DMS53 treated with DMSO at 0.1 percent for 48 hours (cell line): ENCODE measurements around the gene HDAC9.

Experiments
- DNase-seq: peaks from one replicate; lab custom pipeline; 2025; ENCODE audit not compliant: unreplicated experiment; lab: John Stamatoyannopoulos, UW

HDAC9 gene

DNA sequence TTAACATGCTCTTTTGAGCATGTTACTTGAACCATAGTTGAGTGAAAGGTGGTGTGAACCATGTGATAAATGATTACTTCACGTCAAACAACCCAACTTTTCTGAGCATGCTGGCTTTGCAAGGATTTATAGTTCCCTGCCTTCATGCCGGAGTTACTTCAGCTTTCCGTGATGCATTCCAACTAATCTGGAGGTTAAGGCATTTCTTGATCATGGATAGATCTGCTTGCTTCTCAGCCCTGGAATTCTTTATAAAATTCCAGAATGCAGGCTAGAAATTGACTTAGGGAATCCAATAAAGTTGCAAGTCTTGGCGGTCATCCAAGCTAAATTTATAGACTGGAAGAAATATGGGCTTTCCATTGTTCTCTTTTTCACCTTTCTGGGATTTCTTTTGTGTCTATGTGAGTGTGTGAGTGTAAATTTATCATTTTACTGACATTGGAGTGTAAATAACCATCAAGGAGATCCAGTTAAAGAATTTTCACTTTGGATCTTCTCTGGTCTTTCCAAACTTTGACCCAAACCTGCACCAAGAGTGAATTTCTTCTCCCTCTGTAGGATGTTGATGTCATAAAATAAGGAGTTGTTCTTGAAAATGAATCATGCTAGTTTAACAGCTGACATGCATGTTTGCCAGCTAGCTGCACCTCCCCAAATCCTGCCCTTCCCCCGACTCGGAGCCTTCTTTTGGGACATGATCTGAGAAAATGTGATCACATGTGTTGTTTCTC is 332.9 kb downstream of the HDAC9 start:
- DNase-seq, result no peak

- DNase-seq, result no peak
Measured at GRCh38 chr7:18828994-18829857, 333.7 kb downstream of the HDAC9 start.

DNA sequence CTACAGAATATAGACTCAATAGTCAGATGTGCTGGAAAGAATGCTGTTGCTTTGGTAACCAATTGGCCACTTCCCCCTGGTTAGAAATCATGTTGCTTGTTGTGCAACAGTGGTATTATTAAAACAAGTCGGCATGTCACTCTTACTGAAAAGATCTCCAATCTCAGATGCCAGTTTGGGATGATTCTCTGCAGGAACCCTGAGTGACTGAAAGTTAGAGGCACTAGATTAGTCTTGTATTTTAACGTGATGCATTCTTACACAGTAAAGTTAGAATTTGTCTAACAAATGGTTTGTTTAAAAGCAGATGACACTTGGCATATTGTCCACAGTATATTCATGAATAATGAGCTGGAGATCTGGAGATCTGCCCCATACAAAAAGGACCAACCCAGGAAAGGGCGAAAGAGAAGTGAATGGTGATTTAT is 334.3 kb downstream of the HDAC9 start:
- no peak for DNase-seq

DNA sequence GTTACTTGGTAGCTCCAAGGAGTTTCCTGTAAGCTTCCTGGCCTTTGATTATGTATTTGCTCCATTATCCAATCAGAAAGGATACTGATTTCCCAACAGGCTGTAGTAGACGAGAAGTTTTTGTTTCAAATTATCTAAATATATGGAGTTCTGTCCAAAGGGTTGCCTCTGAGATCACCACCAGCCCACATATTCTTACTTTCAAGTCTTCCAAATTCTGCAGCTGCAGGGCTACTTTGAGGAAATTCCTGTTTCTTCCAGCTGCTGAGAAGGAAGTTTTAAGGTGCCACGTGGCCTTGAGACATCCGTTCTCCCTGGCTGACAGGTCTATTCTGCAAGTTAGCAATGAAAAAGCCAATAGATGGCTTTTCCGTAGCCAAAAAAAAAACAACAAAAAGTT is 335.9 kb downstream of the HDAC9 start:
- DNase-seq, result no peak

GRCh38 chr7:18831943-18832342 is 336.4 kb downstream of the HDAC9 start:
- DNase-seq, result no peak

DNA sequence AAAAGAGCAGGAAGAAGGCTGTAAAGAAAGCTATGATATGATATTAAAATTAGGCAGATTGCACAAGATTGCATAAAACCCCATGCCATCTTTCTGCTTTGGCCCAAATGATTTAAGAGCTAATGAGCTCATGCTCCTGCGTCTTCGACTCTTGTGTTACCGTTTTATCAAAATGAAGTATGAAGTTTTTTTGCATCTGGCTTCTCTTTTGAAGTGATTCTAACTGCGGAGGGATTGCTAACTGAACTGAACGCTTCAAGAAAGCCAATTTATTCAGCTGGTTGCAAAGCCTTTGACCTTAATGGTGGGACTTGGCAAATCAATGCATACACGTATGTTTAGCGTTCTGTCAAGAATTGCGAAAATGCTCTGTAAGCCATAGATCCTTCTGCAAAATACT is 339.0 kb downstream of the HDAC9 start:
- no peak for DNase-seq

DNA sequence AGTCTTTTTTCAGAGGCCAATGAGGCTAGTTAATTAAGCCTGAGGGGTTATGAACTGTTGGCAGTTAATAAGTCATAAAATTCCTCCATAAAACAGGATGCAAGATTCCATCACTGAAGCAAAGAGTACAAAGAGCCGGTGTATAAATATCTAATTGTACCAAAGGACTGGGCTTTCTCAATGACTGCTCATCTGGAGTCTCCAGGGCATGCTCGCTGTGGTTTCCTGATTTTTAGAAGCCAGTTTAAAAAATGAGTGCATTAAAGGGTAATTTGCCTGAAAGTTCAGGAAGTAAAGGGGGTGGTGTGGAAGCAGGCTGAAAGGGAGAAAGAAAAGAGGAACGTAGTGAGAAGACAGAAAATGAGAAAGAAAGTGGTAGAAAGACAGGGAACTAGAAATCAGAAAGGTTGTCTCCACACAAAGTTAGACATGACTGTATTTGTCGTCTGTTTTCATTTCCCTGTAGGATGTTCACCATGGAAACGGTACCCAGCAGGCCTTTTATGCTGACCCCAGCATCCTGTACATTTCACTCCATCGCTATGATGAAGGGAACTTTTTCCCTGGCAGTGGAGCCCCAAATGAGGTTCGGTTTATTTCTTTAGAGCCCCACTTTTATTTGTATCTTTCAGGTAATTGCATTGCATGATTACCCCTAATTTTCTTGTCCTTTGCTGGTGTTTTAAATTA is 339.6 kb downstream of the HDAC9 start:
- DNase-seq, result no peak

DNA sequence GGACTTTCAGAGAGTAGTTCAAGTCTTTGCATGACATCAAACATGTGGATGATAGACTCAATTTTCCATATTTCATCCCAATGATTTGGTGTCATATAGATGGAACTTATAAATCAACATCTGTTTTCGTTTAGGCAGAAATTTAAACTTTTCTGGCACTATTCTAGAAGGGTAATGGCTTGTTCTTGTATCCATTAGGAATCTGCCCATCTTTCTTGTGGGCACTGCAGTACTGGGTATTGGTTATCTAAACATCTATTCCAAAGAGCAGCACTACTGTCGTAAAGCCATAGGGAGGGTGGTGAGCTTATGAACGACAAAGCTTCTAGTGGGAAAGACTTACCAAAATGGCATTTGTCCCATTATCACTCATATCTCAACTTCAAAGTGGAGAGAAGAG is 348.4 kb downstream of the HDAC9 start:
- no peak for DNase-seq

DNA sequence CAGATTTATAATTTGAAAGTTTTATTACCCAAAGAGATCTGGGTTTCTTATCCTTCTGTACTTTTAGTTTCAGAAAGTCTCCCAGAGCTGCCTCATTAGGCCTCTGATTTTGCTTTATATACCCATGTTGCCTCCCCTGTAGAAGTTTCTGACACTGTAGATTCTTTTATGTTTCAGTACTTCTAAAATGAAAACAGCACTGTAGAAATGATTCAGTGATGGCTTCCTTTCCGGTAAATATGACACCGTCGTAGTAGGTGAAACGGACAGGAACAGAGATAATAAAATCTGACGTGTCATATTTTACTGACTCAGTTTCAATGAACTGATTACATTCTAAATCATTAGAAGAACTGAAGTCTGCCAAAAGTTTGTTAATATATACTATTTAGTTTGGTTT is 349.2 kb downstream of the HDAC9 start:
- DNase-seq, result no peak

DNA sequence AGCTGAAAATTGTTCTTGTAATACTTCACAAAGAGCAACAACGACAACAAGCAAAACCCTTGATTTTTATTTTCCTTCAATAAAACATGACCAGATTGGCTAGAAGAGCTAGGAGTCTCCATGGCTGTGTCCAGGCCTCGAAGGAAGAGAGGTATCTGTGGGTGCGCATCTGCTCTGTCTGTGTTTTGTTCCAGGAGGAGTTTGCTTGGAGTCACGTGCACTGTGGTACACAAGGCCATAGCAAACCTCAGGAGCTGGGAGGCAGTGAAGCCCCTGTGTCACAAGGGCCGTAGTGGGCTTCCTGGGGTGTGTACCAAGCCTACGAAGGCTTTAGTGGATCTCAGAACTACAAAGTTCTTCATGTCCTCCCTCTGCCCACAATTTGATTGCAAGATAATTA is 350.2 kb downstream of the HDAC9 start:
- no peak for DNase-seq

DNA sequence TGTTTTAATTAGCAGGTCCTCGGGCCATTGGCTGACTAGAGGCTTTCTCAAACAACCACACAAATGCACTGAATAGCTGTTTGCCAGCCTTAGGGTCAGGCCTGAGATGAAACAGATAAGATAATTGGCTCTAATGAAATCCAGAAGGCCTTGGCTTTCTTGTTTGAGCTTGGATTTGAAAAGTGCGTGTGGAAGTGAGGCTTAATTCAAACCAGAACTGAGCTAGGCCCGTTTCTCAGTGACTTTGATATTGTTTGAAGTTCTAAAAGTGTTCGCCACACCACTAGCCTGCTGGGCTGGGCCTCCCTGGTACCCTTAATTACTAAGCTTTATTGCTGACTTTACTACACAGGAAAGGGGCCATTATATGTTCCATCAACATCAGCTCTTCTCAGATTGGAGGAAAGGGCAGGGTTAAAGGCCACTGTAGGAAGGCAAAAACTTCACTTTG is 351.2 kb downstream of the HDAC9 start:
- DNase-seq, result no peak

DNA sequence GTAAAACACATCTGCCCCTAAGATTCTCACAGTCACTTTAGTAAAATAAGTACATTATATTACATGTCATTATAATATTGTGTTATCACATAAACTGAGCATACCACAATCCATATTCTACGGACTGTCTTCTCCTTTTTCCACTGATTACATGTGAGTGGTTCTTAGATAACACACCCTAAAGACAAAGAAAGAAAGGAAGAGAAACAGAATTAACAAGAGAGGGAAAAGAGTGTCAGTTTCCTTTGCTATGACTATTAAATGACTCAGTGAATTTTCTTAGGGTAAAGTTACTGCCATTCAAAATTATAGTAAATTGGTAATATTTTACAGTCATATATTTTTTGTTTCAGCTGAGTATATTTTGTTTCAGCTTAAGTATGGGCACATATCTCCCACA is 353.6 kb downstream of the HDAC9 start:
- no peak for DNase-seq

DNA sequence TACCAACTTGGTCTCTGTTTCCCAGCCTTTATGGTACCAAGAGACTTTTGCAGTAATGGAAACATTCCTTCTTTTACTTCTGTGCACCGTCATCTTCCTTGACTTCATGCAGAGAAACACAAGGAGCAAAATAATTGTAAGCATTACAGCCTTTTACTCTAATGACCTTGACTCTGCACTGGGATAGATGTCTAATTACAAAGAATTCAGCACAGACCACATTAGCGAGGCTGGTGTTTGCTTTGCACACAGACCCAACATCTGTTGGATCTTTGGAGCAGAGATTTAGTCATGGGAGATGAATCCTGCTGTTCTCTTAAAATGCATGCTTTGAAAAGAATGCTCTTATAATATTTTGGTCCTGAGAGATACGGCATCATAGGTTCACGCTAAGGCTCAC is 360.2 kb downstream of the HDAC9 start:
- no peak for DNase-seq

GRCh38 chr7:18858232-18858631 is 362.7 kb downstream of the HDAC9 start:
- DNase-seq, result no peak

DNA sequence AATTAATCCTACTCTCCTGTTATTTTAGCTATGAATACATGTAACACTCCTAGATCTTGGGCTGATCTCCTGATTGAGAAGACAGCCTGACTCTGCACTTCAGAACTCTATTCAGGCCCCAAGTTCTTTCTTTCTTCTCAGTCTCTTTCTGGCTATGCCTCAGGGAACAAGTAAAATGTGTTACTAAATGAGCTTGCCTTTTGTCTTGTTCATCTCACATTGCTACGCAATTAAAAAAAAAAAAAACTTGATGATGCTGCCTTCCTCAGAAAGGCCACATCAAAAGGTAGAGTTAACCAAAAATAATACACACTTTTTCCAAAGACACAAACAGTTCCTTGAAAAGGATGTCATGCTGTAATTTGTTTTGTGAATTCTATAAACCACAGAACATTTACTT is 363.8 kb downstream of the HDAC9 start:
- no peak for DNase-seq

DNA sequence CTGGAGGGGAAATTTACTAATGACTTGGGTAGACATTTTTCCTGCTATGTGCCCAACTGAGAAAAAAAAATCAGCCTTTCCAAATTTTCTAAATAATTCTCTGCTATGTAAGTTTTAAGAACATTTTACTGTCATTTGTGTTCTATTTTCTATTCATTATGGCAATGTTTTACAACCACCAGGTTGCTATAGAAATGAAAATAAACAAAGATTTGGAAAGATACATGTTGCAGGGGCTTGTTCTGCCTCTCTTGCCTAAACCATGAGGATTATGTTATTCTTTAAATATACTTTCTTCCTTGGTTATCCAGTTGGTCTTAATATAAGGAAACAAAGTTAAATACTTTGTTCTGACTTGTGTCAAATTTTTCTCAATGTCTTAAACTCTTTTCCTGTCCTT is 364.7 kb downstream of the HDAC9 start:
- DNase-seq, result no peak

GRCh38 chr7:18861514-18862118 is 366.1 kb downstream of the HDAC9 start:
- DNase-seq, result no peak

GRCh38 chr7:18864967-18865366 is 369.4 kb downstream of the HDAC9 start:
- no peak for DNase-seq

DNA sequence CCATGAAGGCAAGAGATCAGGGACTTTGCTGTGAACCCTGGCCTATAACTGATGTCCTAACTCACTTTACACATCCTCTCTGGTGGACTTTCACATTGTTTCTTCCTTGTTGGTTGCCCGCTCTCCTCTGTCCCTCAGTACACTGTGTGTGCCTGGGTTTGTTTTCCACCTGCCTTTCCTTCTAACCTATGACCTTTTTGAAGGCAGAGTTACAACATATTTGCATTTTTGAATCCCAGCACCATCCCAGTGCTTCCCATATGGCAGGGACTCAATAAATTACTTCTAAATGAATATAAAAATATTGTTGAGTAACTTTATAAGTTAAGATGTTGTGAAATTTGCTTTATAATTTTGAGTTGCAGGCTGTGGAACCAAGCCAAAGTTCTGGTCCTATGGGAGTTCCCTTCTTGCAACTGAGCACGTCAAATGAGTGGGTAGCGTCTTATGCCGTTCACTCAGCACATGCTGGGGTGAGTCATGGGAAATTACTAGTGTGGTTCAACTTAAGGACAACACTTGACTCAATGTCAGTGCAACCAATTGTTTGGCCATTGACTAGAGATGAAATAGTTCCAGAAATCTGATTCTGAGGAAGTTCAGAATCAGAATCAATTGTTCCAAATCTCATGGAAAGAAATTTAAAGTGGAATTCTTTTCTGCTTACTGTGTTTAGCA is 370.9 kb downstream of the HDAC9 start:
- DNase-seq, result no peak

GRCh38 chr7:18872344-18872743 is 376.8 kb downstream of the HDAC9 start:
- no peak for DNase-seq
